Neural cell (in vitro differentiated cells): ENCODE data around the gene CRK. TPM values are rescaled to one million over a fixed set of nuclear protein-coding genes. Genes with fewer than 3 reads are reported as not detected.

Experiments used
- H2AFZ ChIP-seq: fragments of 200-600, 300-800 bp; sonication (generic), shearing (Covaris generic); 2 replicates; pipeline ENCODE4 v1.6.0; 2014; ENCODE audit warnings: low read depth, mild to moderate bottlenecking, antibody characterized with exemption, low read length, moderate library complexity
- H3F3A ChIP-seq: fragments of 200-600 bp; shearing (Covaris generic); 2 replicates; pipeline ENCODE4 v1.6.1; 2016; ENCODE audit warnings: mild to moderate bottlenecking, moderate library complexity, mixed read lengths, antibody characterized with exemption, low read length; ENCODE audit not compliant: insufficient read depth, poor library complexity, severe bottlenecking
- H3K27ac ChIP-seq: fragments of 200-600, 300-800 bp; sonication (generic), shearing (Covaris generic); 2 replicates; pipeline ENCODE4 v1.5.1; 2014; ENCODE audit warnings: mild to moderate bottlenecking, low read length, moderate library complexity
- H3K27me3 ChIP-seq: fragments of 300-800, 200-600 bp; sonication (generic), shearing (Covaris generic); 2 replicates; pipeline ENCODE4 v1.6.0; 2014; ENCODE audit warnings: mild to moderate bottlenecking, low read depth, low read length, moderate library complexity; ENCODE audit not compliant: insufficient read depth
- H3K36me3 ChIP-seq: fragments of 300-800, 200-600 bp; sonication (generic), shearing (Covaris generic); 2 replicates; pipeline ENCODE4 v1.5.1; 2014; ENCODE audit warnings: mild to moderate bottlenecking, antibody characterized with exemption, low read length, moderate library complexity; ENCODE audit not compliant: insufficient read depth
- H3K4me2 ChIP-seq: fragments of 300-800, 200-600 bp; sonication (generic), shearing (Covaris generic); 2 replicates; pipeline ENCODE4 v1.6.0; 2014; ENCODE audit warnings: mild to moderate bottlenecking, low read length
- H3K4me3 ChIP-seq: fragments of 300-800, 200-600 bp; sonication (generic), shearing (Covaris generic); 2 replicates; pipeline ENCODE4 v1.5.1; 2014; ENCODE audit warnings: mild to moderate bottlenecking, low read length, moderate library complexity
- H3K79me2 ChIP-seq: fragments of 200-600 bp; shearing (Covaris generic); replicated peaks from 2 replicates; pipeline ENCODE4 v1.6.0; 2014; ENCODE audit warnings: mild to moderate bottlenecking, low read length, moderate library complexity; ENCODE audit not compliant: insufficient read depth
- H3K9ac ChIP-seq: fragments of 300-800, 200-600 bp; sonication (generic), shearing (Covaris generic); 2 replicates; pipeline ENCODE4 v1.6.1; 2016; ENCODE audit warnings: mild to moderate bottlenecking, low read length, mixed read lengths
- H3K9me2 ChIP-seq: fragments of 200-600 bp; shearing (Covaris generic); 2 replicates; pipeline ENCODE4 v1.6.1; 2016; ENCODE audit warnings: mild to moderate bottlenecking, low read length, mixed read lengths; ENCODE audit not compliant: insufficient read depth
- H3K9me3 ChIP-seq: fragments of 200-600, 300-800 bp; sonication (generic), shearing (Covaris generic); 2 replicates; pipeline ENCODE4 v1.6.1; 2016; ENCODE audit warnings: mild to moderate bottlenecking, mixed run types, low read length, moderate library complexity, mixed read lengths
- H4K20me1 ChIP-seq: fragments of 200-600 bp; shearing (Covaris generic); 2 replicates; pipeline ENCODE4 v1.6.1; 2016; ENCODE audit warnings: mild to moderate bottlenecking, mixed run types; ENCODE audit not compliant: insufficient read depth
- CTCF ChIP-seq: fragments of 450-650 bp; IDR thresholded peaks from 2 replicates; pipeline ENCODE4 v1.5.1; 2014; ENCODE audit warnings: antibody characterized with exemption, mild to moderate bottlenecking, moderate library complexity; ENCODE audit not compliant: poor library complexity, severe bottlenecking
- EP300 ChIP-seq: fragments of 450-650 bp; conservative IDR thresholded peaks from 2 replicates; pipeline ENCODE4 v1.6.1; 2014; ENCODE audit warnings: antibody characterized with exemption, mild to moderate bottlenecking, moderate library complexity; ENCODE audit not compliant: poor library complexity, severe bottlenecking
- EZH2 ChIP-seq: fragments of 200-600, 300-800 bp; shearing (Covaris generic), sonication (generic); IDR thresholded peaks from 2 replicates; pipeline ENCODE4 v1.6.1; 2014; ENCODE audit warnings: antibody characterized with exemption, low read length, borderline replicate concordance, mild to moderate bottlenecking; ENCODE audit not compliant: insufficient read depth, poor library complexity, severe bottlenecking
- MXI1 ChIP-seq: fragments of 450-650 bp; conservative IDR thresholded peaks from 2 replicates; pipeline ENCODE4 v1.6.1; 2014; ENCODE audit warnings: antibody characterized with exemption, mild to moderate bottlenecking; ENCODE audit not compliant: poor library complexity, severe bottlenecking
- POLR2AphosphoS5 ChIP-seq: IDR thresholded peaks from 2 replicates; pipeline ENCODE4 v1.6.1; 2012
- RAD21 ChIP-seq: fragments of 450-650 bp; conservative IDR thresholded peaks from 2 replicates; pipeline ENCODE4 v1.6.1; 2014; ENCODE audit warnings: antibody characterized with exemption, mild to moderate bottlenecking, moderate library complexity
- REST ChIP-seq: IDR thresholded peaks from 2 replicates; pipeline ENCODE4 v1.6.1; 2012; ENCODE audit warnings: borderline replicate concordance
- SMC3 ChIP-seq: fragments of 450-650 bp; conservative IDR thresholded peaks from 2 replicates; pipeline ENCODE4 v1.6.1; 2014; ENCODE audit warnings: antibody characterized with exemption, mild to moderate bottlenecking, moderate library complexity; ENCODE audit not compliant: poor library complexity
- TAF1 ChIP-seq: IDR thresholded peaks from 2 replicates; pipeline ENCODE4 v1.6.1; 2012; ENCODE audit warnings: low read depth
- polyA plus RNA-seq: library from polyadenylated mRNA; depleted of rRNA; stranded (reverse); fragments of >200 nt; gene quantifications from 2 replicates; pipeline ENCODE4 v1.2.3, GENCODE V29; 2014

The CRK gene
- polyA plus RNA-seq, 1 donor from 2014 or later = 111 TPM

DNA sequence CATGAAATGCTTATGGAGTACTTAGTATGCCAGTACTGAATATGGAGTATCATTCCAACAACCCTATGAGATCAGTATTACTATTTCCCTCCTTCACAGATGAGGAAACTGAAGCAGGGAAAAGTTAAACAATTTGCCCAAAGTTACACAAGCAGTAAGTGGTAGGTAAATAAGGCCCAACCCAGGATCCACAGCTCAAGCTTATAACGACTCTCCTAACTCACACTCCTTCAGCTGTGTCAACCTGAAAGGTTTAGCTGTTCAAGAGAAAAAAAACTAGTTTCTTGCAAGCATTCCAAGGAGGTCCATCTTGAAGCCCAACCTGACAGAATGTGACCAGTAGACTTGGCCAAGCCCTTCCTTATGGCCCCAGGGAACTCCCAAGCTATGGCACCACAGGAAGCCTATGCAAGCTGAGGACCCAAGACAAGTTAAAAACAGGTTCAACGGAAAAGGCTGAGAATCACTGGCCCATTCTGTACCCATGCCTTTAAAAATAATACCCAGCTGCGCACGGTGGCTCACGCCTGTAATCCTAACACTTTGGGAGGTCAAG, 6.5 kb downstream of the CRK start:
- H3K27me3 ChIP-seq = no peaks in the 10 kb centered on the region
- no peaks in the 10 kb centered on the region for H4K20me1 ChIP-seq
- H3K4me2 ChIP-seq = no peak overlapping the region
- no peaks in the 10 kb centered on the region for H3K9me2 ChIP-seq
- no peaks in the 10 kb centered on the region for H3K9me3 ChIP-seq
- H3K36me3 ChIP-seq = no peaks in the 10 kb centered on the region
- peaks cover 80% of the 10 kb centered on the region for H3K79me2 ChIP-seq
- H2AFZ ChIP-seq = no peak overlapping the region
- H3F3A ChIP-seq = no peaks in the 10 kb centered on the region
- no peak for TF ChIP-seq SMC3
- TF ChIP-seq EZH2 = no peak
- no peak for TF ChIP-seq RAD21
- no peak for TF ChIP-seq TAF1
- no peak overlapping the region for H3K4me3 ChIP-seq
- H3K27ac ChIP-seq = no peak overlapping the region
- H3K9ac ChIP-seq = no peak overlapping the region

GRCh38 chr17:1447052-1447451, 9.0 kb downstream of the CRK start:
- H3F3A ChIP-seq = no peaks in the 10 kb centered on the region
- H3K79me2 ChIP-seq = peaks cover 68% of the 10 kb centered on the region
- no peaks in the 10 kb centered on the region for H3K9me2 ChIP-seq
- H3K4me3 ChIP-seq = no peak overlapping the region
- no peak overlapping the region for H2AFZ ChIP-seq
- TF ChIP-seq CTCF (no peak), REST (no peak), EZH2 (no peak), RAD21 (no peak), SMC3 (no peak), TAF1 (no peak), MXI1 (no peak), EP300 (no peak), POLR2AphosphoS5 (no peak)
- H3K9ac ChIP-seq = no peak overlapping the region
- H4K20me1 ChIP-seq = no peaks in the 10 kb centered on the region
- no peak overlapping the region for H3K4me2 ChIP-seq
- no peaks in the 10 kb centered on the region for H3K27me3 ChIP-seq
- H3K36me3 ChIP-seq = no peaks in the 10 kb centered on the region
- no peak overlapping the region for H3K27ac ChIP-seq
- H3K9me3 ChIP-seq = no peaks in the 10 kb centered on the region
